Epithelial cell of prostate (primary cell): ENCODE measurements around the gene DNAJB2.
"Not testable (repeated sequence)": the region's sequence is repeated elsewhere in the genome, so short reads cannot be mapped to it uniquely, and the experiment has no call there.

Source experiments
- DNase-seq: peaks from one replicate; pipeline ENCODE4 v3.0.0-alpha.2; 2011; ENCODE audit warnings: low read depth, low spot score
- H3K27ac ChIP-seq: fragments of 450-650 bp; 2 replicates; pipeline ENCODE4 v1.5.1; 2017; ENCODE audit warnings: mild to moderate bottlenecking

The DNAJB2 gene

GRCh38 chr2:219296631-219297391 lies 17.6 kb downstream of the DNAJB2 start:
- H3K27ac ChIP-seq, result no peak overlapping the region
- DNase-seq, result no peak

DNA sequence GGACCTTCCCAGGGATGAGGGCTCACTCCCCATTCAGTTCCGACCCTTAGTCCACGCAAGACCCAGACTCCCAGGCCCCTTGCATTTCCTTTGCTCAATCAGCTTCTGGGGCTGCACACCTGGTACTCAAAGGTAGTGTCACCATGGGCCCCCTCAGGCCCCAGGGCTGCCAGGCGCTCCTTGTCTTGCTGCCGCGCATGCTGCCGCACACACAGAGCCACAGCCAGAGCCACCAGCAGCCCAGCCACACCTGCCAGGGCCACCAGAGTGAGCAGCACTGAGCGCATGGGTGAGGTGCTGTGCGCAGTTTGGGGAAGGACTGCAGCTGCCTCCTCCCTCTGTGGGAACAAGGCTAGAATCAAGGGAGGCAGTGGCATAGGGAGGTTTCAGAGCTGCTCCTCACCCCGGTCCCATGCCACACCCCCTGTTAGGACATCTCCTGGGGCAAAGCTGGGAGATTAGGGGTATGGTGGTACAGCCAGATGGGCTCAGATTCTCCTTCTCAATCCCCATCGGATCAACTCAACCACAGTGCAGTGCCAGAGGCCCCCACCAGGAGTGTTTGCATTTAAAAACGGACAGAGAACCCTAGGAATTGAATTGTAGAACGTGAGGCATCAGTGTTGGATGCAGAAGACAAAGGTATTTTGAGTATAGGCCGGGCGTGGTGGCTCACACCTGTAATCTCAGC lies 18.7 kb downstream of the DNAJB2 start:
- no peak for DNase-seq
- no peak overlapping the region for H3K27ac ChIP-seq

GRCh38 chr2:219298759-219299371 lies 19.7 kb downstream of the DNAJB2 start:
- DNase-seq, result no peak
- no peak overlapping the region for H3K27ac ChIP-seq

GRCh38 chr2:219299372-219299760 lies 20.2 kb downstream of the DNAJB2 start:
- no peak for DNase-seq
- H3K27ac ChIP-seq, result no peak overlapping the region

GRCh38 chr2:219300022-219300421 lies 20.9 kb downstream of the DNAJB2 start:
- H3K27ac ChIP-seq, result no peak overlapping the region
- no peak for DNase-seq

DNA sequence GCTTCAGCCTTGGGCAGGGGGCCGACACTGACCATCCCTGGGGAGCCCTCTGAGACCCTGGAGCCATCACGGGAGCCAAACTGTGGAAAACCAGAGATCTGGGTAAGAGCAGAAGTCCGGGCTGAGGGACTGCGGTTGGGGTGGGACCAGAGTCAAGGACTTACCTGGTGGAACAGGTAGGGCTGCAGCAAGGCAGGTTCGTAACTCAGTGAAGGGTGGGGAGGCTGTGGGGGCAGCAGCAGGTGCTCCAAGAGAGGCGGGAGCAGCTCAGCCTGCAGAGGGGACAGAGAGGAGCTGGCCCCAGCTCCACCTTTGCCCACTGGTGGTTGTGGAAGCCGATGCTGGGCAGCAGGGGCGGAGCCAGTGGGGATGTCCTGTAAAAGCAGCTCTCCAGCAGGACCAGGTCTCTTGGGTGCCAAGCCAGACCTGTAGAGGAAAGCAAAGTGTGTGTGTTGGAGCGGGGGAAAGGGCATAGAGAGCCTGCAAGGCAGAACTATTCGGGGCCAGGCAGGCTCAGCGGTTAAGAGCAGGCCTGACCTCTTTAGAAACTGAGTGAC lies 23.3 kb downstream of the DNAJB2 start:
- DNase-seq, result no peak
- H3K27ac ChIP-seq, result no peak overlapping the region

DNA sequence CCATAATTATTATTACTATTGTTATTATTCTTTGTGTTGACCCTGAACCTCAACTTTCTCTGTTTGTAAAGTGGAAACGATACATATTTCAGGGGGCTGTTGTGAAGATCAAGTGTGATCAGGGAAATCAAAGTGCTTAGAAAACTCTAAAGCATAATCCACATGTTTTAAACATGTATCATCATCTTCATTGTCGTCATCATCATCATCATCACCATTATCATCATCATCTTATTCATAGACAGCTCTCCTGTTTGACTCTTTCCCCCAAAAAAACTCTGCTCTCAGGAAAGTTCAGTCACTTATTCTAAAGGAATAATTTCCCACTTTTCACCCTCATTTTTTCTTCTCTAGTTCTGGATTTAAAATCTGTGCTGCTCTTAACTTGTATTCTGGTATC lies 25.1 kb downstream of the DNAJB2 start:
- no peak overlapping the region for H3K27ac ChIP-seq
- DNase-seq, result no peak

DNA sequence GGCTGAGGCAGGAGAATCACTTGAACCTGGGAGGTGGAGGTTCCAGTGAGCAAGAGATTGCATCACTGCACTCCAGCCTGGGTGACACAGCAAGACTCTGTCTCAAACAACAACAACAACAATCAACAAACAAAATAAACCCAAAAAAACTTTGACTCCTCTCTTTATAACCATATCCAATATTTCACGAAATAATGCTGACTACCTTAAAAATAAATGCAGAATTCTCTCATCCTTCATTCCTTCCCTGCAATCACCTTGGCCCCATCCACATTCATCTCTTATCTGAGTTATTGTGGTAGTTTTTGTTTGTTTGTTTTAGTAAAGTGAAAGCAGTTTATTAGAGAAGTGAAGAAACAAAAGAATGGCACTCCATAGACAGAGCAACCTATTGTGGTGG lies 26.9 kb downstream of the DNAJB2 start:
- no peak for DNase-seq
- no peak overlapping the region for H3K27ac ChIP-seq

DNA sequence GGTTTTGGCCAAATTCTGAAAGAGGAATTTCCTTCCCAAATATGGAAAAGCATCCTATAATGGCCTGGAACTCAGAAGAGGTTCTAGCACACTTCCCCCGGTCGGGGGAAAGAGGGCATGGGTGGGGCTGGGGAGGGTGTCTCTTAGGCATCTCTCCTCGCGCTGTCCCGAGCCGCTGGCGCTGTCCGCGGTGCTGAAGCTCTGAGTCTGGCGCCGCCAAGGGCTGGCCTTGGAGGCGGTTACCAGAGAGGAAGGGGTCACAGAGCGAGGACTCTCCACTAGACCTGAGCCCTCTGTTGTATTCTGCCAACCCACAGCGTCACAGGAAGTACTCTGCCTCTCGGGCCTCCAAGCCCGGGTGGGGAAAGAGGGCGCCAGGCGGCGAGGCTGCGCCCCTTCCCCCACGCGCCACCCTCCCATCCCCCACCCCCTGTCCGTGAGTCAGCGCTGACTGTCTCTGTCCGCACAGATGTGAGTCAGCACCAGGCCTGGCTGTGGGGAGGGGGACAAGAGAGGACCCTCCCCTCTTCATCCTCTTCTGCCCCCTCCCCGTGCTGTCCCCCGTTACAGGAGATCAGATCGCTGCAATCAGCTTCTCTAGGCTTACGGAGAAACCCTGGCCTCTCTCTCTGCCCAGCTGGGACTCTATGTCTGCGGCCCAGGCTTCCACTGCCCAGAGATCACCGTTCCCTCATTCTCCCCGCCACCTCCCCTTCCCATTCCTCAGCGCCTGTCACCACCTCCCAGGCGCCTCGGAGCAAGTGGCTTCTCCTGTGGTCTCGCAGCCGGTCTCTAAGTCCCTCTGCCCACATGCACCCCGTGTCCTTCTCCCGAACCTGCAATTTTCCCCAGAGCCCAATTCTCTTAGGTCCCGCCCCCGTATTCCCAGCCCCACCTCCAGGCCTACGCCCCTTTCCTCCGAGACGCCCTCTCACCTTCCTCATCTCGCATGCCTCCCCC lies 29.3 kb downstream of the DNAJB2 start:
- no peak for DNase-seq
- no peak overlapping the region for H3K27ac ChIP-seq

- DNase-seq, result no peak
- H3K27ac ChIP-seq, result no peak within 1 kb of the TSS
Measured at GRCh38 chr2:219309278-219309677, 30.1 kb downstream of the DNAJB2 start, which contains the start of gene PTPRN. Gene PTPRN (minus strand): TSS chr2:219309401. CDS start chr2:219309332, 69 bp downstream.

DNA sequence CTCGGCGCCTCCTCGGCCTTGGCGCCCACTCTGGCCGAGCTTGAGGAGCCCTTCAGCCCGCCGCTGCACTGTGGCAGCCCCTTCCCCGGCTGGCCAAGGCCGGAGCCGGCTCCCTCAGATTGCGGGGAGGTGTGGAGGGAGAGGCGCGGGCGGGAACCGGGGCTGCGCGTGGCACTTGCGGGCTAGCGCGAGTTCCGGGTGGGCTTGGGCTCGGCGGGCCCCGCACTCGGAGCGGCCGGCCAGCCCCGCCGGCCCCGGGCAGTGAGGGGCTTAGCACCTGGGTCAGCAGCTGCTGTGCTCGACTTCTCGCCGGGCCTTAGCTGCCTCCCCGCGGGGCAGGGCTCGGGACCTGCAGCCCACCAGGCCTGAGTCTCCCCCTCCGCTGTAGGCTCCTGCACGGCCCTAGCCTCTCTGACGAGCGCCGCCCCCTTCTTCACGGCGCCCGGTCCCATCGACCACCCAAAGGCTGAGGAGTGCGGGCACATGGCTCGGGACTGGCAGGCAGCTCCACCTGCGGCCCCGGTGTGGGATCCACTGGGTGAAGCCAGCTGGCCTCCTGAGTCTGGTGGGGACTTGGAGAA lies 33.6 kb downstream of the DNAJB2 start:
- not testable (repeated sequence) for H3K27ac ChIP-seq, DNase-seq

DNA sequence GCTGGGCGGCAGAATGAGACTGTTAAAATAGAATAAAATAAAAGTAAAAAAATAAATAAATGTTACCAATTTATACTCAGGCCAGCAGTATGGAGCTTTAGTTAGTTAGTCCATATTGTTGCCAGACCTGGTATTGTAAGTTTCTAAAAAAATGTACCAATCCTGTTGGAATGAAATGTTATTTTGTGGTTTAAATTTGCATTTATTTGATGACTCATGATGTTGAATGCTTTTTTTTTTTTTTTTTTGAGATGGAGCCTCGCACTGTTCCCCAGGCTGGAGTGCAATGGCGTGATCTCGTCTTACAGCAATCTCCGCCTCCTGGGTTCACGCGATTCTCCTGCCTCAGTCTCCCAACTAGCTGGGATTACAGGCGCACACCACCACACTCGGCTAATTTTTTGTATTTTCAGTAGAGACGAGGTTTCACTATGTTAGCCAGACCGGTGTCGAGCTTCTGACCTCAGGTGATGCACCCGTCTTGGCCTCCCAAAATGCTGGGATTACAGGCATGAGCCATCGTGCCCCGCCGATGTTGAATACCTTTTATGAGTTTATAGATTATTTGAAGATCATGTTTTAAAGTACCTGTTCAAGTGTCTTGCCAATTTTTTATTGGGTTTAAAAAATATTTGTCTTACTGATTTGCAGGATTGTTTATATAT lies 35.8 kb downstream of the DNAJB2 start:
- no peak overlapping the region for H3K27ac ChIP-seq
- DNase-seq, result no peak

GRCh38 chr2:219323434-219323833 lies 44.3 kb downstream of the DNAJB2 start:
- H3K27ac ChIP-seq, result no peak overlapping the region
- DNase-seq, result no peak

DNA sequence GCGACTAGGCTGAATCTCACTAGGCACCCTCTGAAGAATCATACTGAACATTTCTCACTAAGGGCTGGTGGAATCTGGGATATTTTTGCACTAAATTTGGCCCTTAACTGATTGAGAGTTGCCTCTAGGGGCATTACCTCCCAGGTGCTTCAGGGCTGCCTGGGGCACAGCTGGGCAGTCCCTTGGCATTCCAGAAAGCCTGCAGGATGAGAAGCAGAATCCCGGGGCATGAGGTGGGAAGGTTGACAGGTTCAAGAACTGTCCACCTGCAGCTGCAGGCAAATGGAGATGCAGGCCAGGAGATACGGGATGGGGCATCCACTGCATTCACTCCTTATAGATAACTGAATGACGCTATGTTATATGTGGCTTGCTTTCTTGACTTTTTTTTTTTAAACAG lies 46.0 kb downstream of the DNAJB2 start:
- no peak for DNase-seq
- no peak overlapping the region for H3K27ac ChIP-seq

DNA sequence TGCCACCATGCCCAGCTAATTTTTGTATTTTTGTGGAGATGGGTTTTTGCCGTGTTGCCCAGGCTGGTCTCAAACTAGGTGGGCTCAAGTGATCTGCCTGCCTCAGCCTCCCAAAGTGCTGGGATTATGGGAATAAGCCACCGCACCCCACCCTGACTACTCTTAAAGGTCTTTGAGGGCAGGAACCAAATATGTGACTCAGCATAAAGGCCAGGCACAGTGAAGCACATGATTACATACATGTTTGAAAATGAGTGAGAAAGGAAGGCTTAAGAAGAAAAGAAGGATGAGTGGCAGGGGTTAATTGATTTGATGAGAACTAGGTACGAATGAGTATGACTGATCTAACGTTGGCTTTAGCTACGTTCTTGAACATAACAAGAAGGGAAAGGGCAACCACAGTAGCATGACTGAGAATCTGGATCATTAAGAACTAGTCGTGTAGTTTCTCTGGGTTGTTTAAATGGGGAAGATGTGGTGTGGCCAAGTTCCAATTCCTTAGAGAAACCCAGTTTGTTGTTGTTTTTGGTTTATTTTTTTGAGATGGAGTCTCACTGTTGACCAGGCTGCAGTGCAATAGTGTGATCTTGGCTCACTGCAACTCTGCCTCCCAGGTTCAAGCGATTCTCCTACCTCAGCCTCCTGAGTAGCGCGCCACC lies 46.6 kb downstream of the DNAJB2 start:
- no peak for DNase-seq
- H3K27ac ChIP-seq, result no peak overlapping the region

GRCh38 chr2:219327719-219328118 lies 48.6 kb downstream of the DNAJB2 start:
- no peak for DNase-seq
- no peak overlapping the region for H3K27ac ChIP-seq

DNA sequence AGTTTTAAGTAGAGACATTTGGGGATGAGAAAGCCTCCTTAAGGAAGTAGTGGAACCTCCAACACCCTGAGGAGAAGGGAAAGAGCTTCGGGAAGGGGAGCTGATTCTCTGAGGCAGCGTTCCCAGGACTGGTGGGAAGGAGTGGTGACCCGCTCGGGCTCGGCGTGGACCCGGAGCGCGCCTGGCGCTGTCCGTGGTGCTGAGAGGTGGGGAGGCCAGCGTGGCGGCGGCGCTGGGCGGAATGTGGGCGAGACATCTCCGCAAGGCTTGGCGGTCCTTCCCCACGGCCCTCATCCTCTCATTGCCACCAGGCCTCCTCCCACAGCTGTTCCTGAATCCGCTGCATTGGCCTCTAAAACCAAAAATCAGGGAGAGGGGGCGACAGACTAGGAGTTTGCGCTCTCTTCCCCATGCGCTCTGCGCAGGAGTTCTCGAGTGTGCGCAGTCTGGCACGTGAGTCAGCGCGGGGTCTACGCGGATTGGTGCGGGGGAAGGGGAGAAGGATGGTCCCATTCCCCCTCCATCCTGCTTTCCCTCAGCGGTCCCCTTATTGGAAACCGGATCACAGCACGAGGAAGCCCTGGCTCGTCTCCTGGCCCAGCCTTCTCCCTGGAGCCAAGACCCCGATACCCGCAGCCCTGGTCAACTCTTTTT lies 52.5 kb downstream of the DNAJB2 start:
- no peak for DNase-seq
- no peak overlapping the region for H3K27ac ChIP-seq

GRCh38 chr2:219332542-219332941 lies 53.4 kb downstream of the DNAJB2 start, which contains the start of gene RESP18:
Gene RESP18 (minus strand): TSS chr2:219332744.
- no peak within 1 kb of the TSS for H3K27ac ChIP-seq
- no peak for DNase-seq
